ENCODE results near the gene GAL3ST2.

The GAL3ST2 gene

GRCh38 chr2:241850544-241851324 is 74.1 kb downstream of the GAL3ST2 start:
- no peaks in the 10 kb centered on the region; the same call in 1 of the 2 replicates for H3K27me3 ChIP-seq (ENCODE audit: control insufficient read depth, insufficient read depth, low read length)
- H3K36me3 ChIP-seq (ENCODE audit: control insufficient read depth, insufficient read depth, low read length): no peaks in the 10 kb centered on the region; the same call in 1 of the 2 replicates
- no peaks in the 10 kb centered on the region; the same call in 1 of the 2 replicates for H3K4me1 ChIP-seq (ENCODE audit: control insufficient read depth, insufficient read depth, low read length)
- no CpG with 5 or more reads among the region's 27 CpGs for WGBS (ENCODE audit: insufficient coverage, insufficient read length)
- H3K27ac ChIP-seq (ENCODE audit: low read length): no peak overlapping the region
- no peaks in the 10 kb centered on the region for H3K9me3 ChIP-seq (ENCODE audit: control insufficient read depth, insufficient read depth, low read length)
- no peak for DNase-seq (ENCODE audit: low read depth, low spot score)
- H3K4me3 ChIP-seq (ENCODE audit: low read length): no peak overlapping the region

GRCh38 chr2:241851325-241852115 is 74.9 kb downstream of the GAL3ST2 start:
- Histone ChIP-seq H3K36me3 (ENCODE audit: control insufficient read depth, insufficient read depth, low read length) (no peaks in the 10 kb centered on the region; the same call in 1 of the 2 replicates), H3K27me3 (ENCODE audit: control insufficient read depth, insufficient read depth, low read length) (no peaks in the 10 kb centered on the region; the same call in 1 of the 2 replicates)
- WGBS (ENCODE audit: insufficient coverage, insufficient read length): no CpG with 5 or more reads among the region's 26 CpGs

DNA sequence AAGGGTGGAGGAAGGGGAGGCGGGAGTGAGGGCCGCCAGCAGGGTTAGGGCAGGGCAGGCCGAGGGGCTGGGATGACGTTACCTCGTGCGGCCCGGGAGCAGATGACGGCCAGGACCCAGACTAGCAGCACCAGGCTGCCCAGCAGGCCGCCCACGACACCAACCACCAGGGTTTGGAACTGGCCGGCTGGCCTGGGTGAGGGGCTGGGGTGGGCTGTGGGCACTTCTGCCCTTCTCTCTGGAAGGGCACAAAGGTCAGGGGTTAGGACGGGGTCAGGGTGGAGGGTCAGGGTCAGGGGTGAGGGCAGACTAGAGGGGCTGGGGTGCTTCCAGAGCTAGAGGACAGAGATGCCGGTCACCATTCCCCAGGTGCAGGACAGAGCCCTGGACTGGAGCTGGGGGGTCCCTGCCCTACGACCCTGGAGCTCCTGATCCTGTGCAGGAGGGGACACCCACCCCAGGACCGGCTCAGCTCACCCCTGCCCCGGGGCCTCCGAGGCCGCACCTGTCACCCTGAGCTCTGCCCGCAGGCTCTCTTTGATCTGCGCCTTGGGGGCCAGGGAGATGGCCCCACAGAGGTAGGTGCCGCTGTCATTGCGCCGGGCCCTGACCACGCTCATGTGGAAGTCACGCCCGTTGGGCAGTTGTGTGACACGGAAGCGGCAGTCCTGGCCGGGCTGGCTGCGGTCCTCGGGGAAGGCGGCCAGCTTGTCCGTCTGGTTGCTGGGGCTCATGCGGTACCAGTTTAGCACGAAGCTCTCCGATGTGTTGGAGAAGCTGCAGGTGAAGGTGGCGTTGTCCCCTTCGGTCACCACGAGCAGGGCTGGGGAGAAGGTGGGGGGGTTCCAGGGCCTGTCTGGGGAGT is 75.7 kb downstream of the GAL3ST2 start:
- H3K9me3 ChIP-seq (ENCODE audit: control insufficient read depth, insufficient read depth, low read length): no peaks in the 10 kb centered on the region
- no peaks in the 10 kb centered on the region for H3K27me3 ChIP-seq (ENCODE audit: control insufficient read depth, insufficient read depth, low read length)
- no CpG with 5 or more reads among the region's 39 CpGs for WGBS (ENCODE audit: insufficient coverage, insufficient read length)
- no peak overlapping the region for H3K27ac ChIP-seq (ENCODE audit: low read length)
- H3K4me1 ChIP-seq (ENCODE audit: control insufficient read depth, insufficient read depth, low read length): no peaks in the 10 kb centered on the region; the same call in 1 of the 2 replicates
- DNase-seq (ENCODE audit: low read depth, low spot score): no peak
- H3K36me3 ChIP-seq (ENCODE audit: control insufficient read depth, insufficient read depth, low read length): no peaks in the 10 kb centered on the region; the same call in 1 of the 2 replicates
- H3K4me3 ChIP-seq (ENCODE audit: low read length): no peak overlapping the region

More at GRCh38 chr2:241851325-241852115, 74.9 kb downstream of the GAL3ST2 start:
- Histone ChIP-seq H3K4me3 (ENCODE audit: low read length) (no peak overlapping the region), H3K4me1 (ENCODE audit: control insufficient read depth, insufficient read depth, low read length) (no peaks in the 10 kb centered on the region; the same call in 1 of the 2 replicates), H3K27ac (ENCODE audit: low read length) (no peak overlapping the region), H3K9me3 (ENCODE audit: control insufficient read depth, insufficient read depth, low read length) (no peaks in the 10 kb centered on the region)
- DNase-seq (ENCODE audit: low read depth, low spot score): no peak

- WGBS (ENCODE audit: insufficient coverage, insufficient read length): no CpG with 5 or more reads among the region's 10 CpGs
- Histone ChIP-seq H3K27me3 (ENCODE audit: control insufficient read depth, insufficient read depth, low read length) (no peaks in the 10 kb centered on the region), H3K36me3 (ENCODE audit: control insufficient read depth, insufficient read depth, low read length) (no peaks in the 10 kb centered on the region; the same call in 1 of the 2 replicates), H3K9me3 (ENCODE audit: control insufficient read depth, insufficient read depth, low read length) (no peaks in the 10 kb centered on the region), H3K4me1 (ENCODE audit: control insufficient read depth, insufficient read depth, low read length) (no peaks in the 10 kb centered on the region; the same call in 1 of the 2 replicates), H3K4me3 (ENCODE audit: low read length) (no peak overlapping the region), H3K27ac (ENCODE audit: low read length) (no peak overlapping the region)
- no peak for DNase-seq (ENCODE audit: low read depth, low spot score)
Measured at GRCh38 chr2:241852981-241853631, 76.5 kb downstream of the GAL3ST2 start.

All from iPS DF 6.9 (cell line).